ENCODE results near the gene PLPP6. TPM values are rescaled to one million over a fixed set of nuclear protein-coding genes. Genes with fewer than 3 reads are reported as not detected.

Gene PLPP6
- 5.9 and 8.8 TPM in 2 replicates for total RNA-seq

GRCh38 chr9:4662108-4662988 is at the start of gene PLPP6:
Gene PLPP6 (plus strand): TSS chr9:4662294. CDS start chr9:4662376, 82 bp downstream.

GRCh38 chr9:4666042-4666699 is 4.1 kb downstream of the PLPP6 start, which contains the start of gene SPATA6L:
Gene SPATA6L (minus strand): TSS chr9:4666480. CDS start chr9:4666250, 230 bp downstream.

GRCh38 chr9:4679268-4680172 is 17.4 kb downstream of the PLPP6 start, which contains the start of gene CDC37L1:
Gene CDC37L1 (plus strand): TSS chr9:4679569. CDS start chr9:4679768, 199 bp downstream.

Other genes with a start within 250 kb of the PLPP6 start
- gene SLC1A1, start 171.8 kb upstream of the PLPP6 start, total RNA-seq = 18.4 TPM in 2 replicates
- gene SPATA6L, start 4.2 kb downstream of the PLPP6 start, total RNA-seq = 1.8 TPM in 2 replicates
- gene CDC37L1, start 17.3 kb downstream of the PLPP6 start, total RNA-seq = 31.0 and 34.0 TPM in 2 replicates
- gene AK3, start 78.9 kb downstream of the PLPP6 start, total RNA-seq = 59.9 and 68.3 TPM in 2 replicates
- 17.0 and 23.0 TPM in 2 replicates for gene RCL1, start 130.7 kb downstream of the PLPP6 start, total RNA-seq

Measured in articular chondrocyte of knee joint (primary cell).